ENCODE results near the gene VPS37C.

DNA sequence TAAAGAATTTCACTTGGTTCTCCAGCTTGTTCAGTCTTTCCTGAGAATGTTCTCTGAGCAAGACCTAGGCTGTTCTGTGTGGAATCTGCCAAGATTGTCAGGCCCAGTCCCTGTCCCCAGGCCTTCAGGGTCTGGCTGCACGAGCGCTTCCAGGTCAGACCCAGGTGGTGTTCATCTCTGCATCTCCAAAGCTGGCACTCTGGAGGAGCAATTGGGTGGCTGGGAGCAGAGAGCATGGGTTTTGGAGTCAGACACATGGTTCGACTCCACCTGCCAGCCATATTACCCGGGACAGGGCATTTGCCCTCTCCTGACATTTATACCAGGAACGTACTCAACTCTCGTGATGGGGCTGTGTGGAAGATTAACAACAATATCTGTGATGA, 50.2 kb downstream of the VPS37C start:
- TF ChIP-seq, protein P1, sequence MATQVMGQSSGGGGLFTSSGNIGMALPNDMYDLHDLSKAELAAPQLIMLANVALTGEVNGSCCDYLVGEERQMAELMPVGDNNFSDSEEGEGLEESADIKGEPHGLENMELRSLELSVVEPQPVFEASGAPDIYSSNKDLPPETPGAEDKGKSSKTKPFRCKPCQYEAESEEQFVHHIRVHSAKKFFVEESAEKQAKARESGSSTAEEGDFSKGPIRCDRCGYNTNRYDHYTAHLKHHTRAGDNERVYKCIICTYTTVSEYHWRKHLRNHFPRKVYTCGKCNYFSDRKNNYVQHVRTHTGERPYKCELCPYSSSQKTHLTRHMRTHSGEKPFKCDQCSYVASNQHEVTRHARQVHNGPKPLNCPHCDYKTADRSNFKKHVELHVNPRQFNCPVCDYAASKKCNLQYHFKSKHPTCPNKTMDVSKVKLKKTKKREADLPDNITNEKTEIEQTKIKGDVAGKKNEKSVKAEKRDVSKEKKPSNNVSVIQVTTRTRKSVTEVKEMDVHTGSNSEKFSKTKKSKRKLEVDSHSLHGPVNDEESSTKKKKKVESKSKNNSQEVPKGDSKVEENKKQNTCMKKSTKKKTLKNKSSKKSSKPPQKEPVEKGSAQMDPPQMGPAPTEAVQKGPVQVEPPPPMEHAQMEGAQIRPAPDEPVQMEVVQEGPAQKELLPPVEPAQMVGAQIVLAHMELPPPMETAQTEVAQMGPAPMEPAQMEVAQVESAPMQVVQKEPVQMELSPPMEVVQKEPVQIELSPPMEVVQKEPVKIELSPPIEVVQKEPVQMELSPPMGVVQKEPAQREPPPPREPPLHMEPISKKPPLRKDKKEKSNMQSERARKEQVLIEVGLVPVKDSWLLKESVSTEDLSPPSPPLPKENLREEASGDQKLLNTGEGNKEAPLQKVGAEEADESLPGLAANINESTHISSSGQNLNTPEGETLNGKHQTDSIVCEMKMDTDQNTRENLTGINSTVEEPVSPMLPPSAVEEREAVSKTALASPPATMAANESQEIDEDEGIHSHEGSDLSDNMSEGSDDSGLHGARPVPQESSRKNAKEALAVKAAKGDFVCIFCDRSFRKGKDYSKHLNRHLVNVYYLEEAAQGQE (IDR thresholded peaks at IDR 0.05; ENCODE audit: low read depth), result no peak
- TF ChIP-seq, protein P2, sequence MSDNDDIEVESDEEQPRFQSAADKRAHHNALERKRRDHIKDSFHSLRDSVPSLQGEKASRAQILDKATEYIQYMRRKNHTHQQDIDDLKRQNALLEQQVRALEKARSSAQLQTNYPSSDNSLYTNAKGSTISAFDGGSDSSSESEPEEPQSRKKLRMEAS (IDR thresholded peaks at IDR 0.05), result no peak
- no peak for TF ChIP-seq POLR2A (IDR thresholded peaks at IDR 0.05; ENCODE audit: borderline replicate concordance, extremely low read depth, insufficient read depth, insufficient read length)
- TF ChIP-seq, protein P3, sequence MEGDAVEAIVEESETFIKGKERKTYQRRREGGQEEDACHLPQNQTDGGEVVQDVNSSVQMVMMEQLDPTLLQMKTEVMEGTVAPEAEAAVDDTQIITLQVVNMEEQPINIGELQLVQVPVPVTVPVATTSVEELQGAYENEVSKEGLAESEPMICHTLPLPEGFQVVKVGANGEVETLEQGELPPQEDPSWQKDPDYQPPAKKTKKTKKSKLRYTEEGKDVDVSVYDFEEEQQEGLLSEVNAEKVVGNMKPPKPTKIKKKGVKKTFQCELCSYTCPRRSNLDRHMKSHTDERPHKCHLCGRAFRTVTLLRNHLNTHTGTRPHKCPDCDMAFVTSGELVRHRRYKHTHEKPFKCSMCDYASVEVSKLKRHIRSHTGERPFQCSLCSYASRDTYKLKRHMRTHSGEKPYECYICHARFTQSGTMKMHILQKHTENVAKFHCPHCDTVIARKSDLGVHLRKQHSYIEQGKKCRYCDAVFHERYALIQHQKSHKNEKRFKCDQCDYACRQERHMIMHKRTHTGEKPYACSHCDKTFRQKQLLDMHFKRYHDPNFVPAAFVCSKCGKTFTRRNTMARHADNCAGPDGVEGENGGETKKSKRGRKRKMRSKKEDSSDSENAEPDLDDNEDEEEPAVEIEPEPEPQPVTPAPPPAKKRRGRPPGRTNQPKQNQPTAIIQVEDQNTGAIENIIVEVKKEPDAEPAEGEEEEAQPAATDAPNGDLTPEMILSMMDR (IDR thresholded peaks at IDR 0.05 in 2 of 3, conservative IDR thresholded peaks at IDR 0.05 in 1 of 3; ENCODE audit: borderline replicate concordance in 1 of 3, insufficient read depth in 1 of 3, low read depth in 2 of 3, low read length in 2 of 3), result no peak
- no peak for TF ChIP-seq POLR2AphosphoS5 (IDR thresholded peaks at IDR 0.05; ENCODE audit: low read depth, low read length)
- no peak for TF ChIP-seq SIN3A (IDR thresholded peaks at IDR 0.05; ENCODE audit: low read depth)
- TF ChIP-seq SRF (IDR thresholded peaks at IDR 0.05; ENCODE audit: low read depth), result no peak

Measured in HCT116 (cell line).